Large intestine (tissue), 3 donors: ENCODE data around the gene CNOT4. TPM values are rescaled to one million over a fixed set of nuclear protein-coding genes. Genes with fewer than 3 reads are reported as not detected.

Experiments used
- DNase-seq, 2 donors: peaks; one replicate each; pipeline versions ENCODE4 v3.0.0 to v3.0.0-alpha.2; 2013
- H3K27ac ChIP-seq: one replicate; pipeline ENCODE4 v1.5.1; 2013; ENCODE audit warnings: low read length
- H3K27me3 ChIP-seq: 2 replicates; pipeline ENCODE4 v1.6.1; 2013; ENCODE audit warnings: low read length; ENCODE audit not compliant: control insufficient read depth, insufficient read depth
- H3K36me3 ChIP-seq: 2 replicates; pipeline ENCODE4 v1.6.1; 2013; ENCODE audit warnings: low read length; ENCODE audit not compliant: control insufficient read depth, insufficient read depth
- H3K4me1 ChIP-seq: one replicate; pipeline ENCODE4 v1.6.1; 2013; ENCODE audit warnings: low read length; ENCODE audit not compliant: control insufficient read depth, insufficient read depth
- H3K4me3 ChIP-seq: one replicate; pipeline ENCODE4 v1.5.1; 2013; ENCODE audit warnings: low read length
- H3K9me3 ChIP-seq: one replicate; pipeline ENCODE4 v1.6.1; 2013; ENCODE audit warnings: mild to moderate bottlenecking, low read depth, low read length, moderate library complexity; ENCODE audit not compliant: control insufficient read depth
- WGBS: methylation state at CpG from one replicate; pipeline ENCODE4 v1.1.5; 2013; ENCODE audit warnings: low lambda C conversion rate; ENCODE audit not compliant: insufficient coverage; 5-methylcytosine and 5-hydroxymethylcytosine counted together
- polyA plus RNA-seq: library from polyadenylated mRNA; unstranded; fragments of 120-200 nt; gene quantifications from one replicate; pipeline ENCODE4 v1.2.1, GENCODE V29; 2013

The CNOT4 gene
- polyA plus RNA-seq, 1 donor, result 18.8 TPM

- WGBS, result no CpG with 5 or more reads among the region's 10 CpGs
- Histone ChIP-seq H3K4me3 (no peak overlapping the region), H3K9me3 (no peaks in the 10 kb centered on the region), H3K36me3 (no peaks in the 10 kb centered on the region), H3K4me1 (no peaks in the 10 kb centered on the region), H3K27ac (no peak overlapping the region), H3K27me3 (no peaks in the 10 kb centered on the region)
- DNase-seq, result peak in 1 of 2 donors; percentile 10
These were observed 174.9 kb downstream of the CNOT4 start for GRCh38 chr7:135334830-135335543.

GRCh38 chr7:135333946-135334345 is 176.0 kb downstream of the CNOT4 start:
- no peaks in the 10 kb centered on the region for H3K27me3 ChIP-seq
- no peak for DNase-seq
- H3K36me3 ChIP-seq, result no peaks in the 10 kb centered on the region
- H3K4me1 ChIP-seq, result no peaks in the 10 kb centered on the region
- no CpG with 5 or more reads among the region's 1 CpG for WGBS
- H3K27ac ChIP-seq, result no peak overlapping the region
- no peaks in the 10 kb centered on the region for H3K9me3 ChIP-seq
- no peak overlapping the region for H3K4me3 ChIP-seq

- Histone ChIP-seq H3K4me3 (no peak overlapping the region), H3K36me3 (no peaks in the 10 kb centered on the region)
- no CpG with 5 or more reads among the region's 1 CpG for WGBS
These were observed 176.7 kb downstream of the CNOT4 start for GRCh38 chr7:135333200-135333599.

GRCh38 chr7:135330088-135330487 is 179.8 kb downstream of the CNOT4 start:
- H3K4me3 ChIP-seq, result no peak overlapping the region
- DNase-seq, result no peak
- no peaks in the 10 kb centered on the region for H3K27me3 ChIP-seq
- no peaks in the 10 kb centered on the region for H3K4me1 ChIP-seq
- no peaks in the 10 kb centered on the region for H3K36me3 ChIP-seq
- no peak overlapping the region for H3K27ac ChIP-seq
- H3K9me3 ChIP-seq, result no peaks in the 10 kb centered on the region
- WGBS, result no CpG with 5 or more reads among the region's 1 CpG

More at GRCh38 chr7:135333200-135333599, 176.7 kb downstream of the CNOT4 start:
- Histone ChIP-seq H3K9me3 (no peaks in the 10 kb centered on the region), H3K27me3 (no peaks in the 10 kb centered on the region), H3K4me1 (no peaks in the 10 kb centered on the region), H3K27ac (no peak overlapping the region)
- DNase-seq, result no peak

GRCh38 chr7:135328526-135328925 is 181.4 kb downstream of the CNOT4 start:
- Histone ChIP-seq H3K4me1 (no peaks in the 10 kb centered on the region), H3K27me3 (no peaks in the 10 kb centered on the region), H3K9me3 (no peaks in the 10 kb centered on the region), H3K36me3 (no peaks in the 10 kb centered on the region), H3K27ac (no peak overlapping the region), H3K4me3 (no peak overlapping the region)
- DNase-seq, result no peak
- WGBS, result no CpG with 5 or more reads among the region's 7 CpGs

GRCh38 chr7:135328053-135328452 is 181.8 kb downstream of the CNOT4 start:
- no peak overlapping the region for H3K4me3 ChIP-seq
- WGBS, result no CpG with 5 or more reads among the region's 3 CpGs
- DNase-seq, result no peak
- no peaks in the 10 kb centered on the region for H3K36me3 ChIP-seq
- no peaks in the 10 kb centered on the region for H3K27me3 ChIP-seq
- no peak overlapping the region for H3K27ac ChIP-seq
- H3K9me3 ChIP-seq, result no peaks in the 10 kb centered on the region
- H3K4me1 ChIP-seq, result no peaks in the 10 kb centered on the region

GRCh38 chr7:135327458-135327857 is 182.4 kb downstream of the CNOT4 start:
- Histone ChIP-seq H3K36me3 (no peaks in the 10 kb centered on the region), H3K4me1 (no peaks in the 10 kb centered on the region), H3K4me3 (no peak overlapping the region), H3K27ac (no peak overlapping the region), H3K9me3 (no peaks in the 10 kb centered on the region), H3K27me3 (no peaks in the 10 kb centered on the region)
- DNase-seq, result no peak
- no CpG with 5 or more reads among the region's 3 CpGs for WGBS

GRCh38 chr7:135326636-135327280 is 183.1 kb downstream of the CNOT4 start:
- Histone ChIP-seq H3K4me3 (no peak overlapping the region), H3K27me3 (no peaks in the 10 kb centered on the region), H3K4me1 (no peaks in the 10 kb centered on the region), H3K9me3 (no peaks in the 10 kb centered on the region), H3K27ac (no peak overlapping the region), H3K36me3 (no peaks in the 10 kb centered on the region)
- peak in 1 of 2 donors; percentile 27 for DNase-seq

- DNase-seq, result no peak
- Histone ChIP-seq H3K4me3 (no peak overlapping the region), H3K36me3 (no peaks in the 10 kb centered on the region), H3K27me3 (no peaks in the 10 kb centered on the region), H3K4me1 (peaks cover 4% of the 10 kb centered on the region), H3K9me3 (no peaks in the 10 kb centered on the region), H3K27ac (no peak overlapping the region)
- no CpG with 5 or more reads among the region's 1 CpG for WGBS
These were observed 187.1 kb downstream of the CNOT4 start for GRCh38 chr7:135322571-135323340.

- H3K4me3 ChIP-seq, result no peak overlapping the region
- 83% methylated on average over 1 of the region's 4 CpGs for WGBS
- no peaks in the 10 kb centered on the region for H3K9me3 ChIP-seq
- peak in 1 of 2 donors; percentile 20 for DNase-seq
- no peaks in the 10 kb centered on the region for H3K27me3 ChIP-seq
- H3K4me1 ChIP-seq, result peaks cover 10% of the 10 kb centered on the region
- no peak overlapping the region for H3K27ac ChIP-seq
- no peaks in the 10 kb centered on the region for H3K36me3 ChIP-seq
These were observed 188.3 kb downstream of the CNOT4 start for GRCh38 chr7:135321556-135321955.
